Measurements from ENCODE around the gene CMTM6.
"Not testable (repeated sequence)": the region's sequence is repeated elsewhere in the genome, so short reads cannot be mapped to it uniquely, and the experiment has no call there.

CMTM6 gene

GRCh38 chr3:32443478-32443877, 59.2 kb downstream of the CMTM6 start:
- TF ChIP-seq GABPA (IDR thresholded peaks at IDR 0.05; ENCODE audit: low read depth), result no peak
- TF ChIP-seq CTCF (IDR thresholded peaks at IDR 0.05; ENCODE audit: insufficient read depth, low read length), result no peak
- no peak for TF ChIP-seq REST (IDR thresholded peaks at IDR 0.05; ENCODE audit: insufficient replicate concordance, low read depth)
- TF ChIP-seq SPI1 (IDR thresholded peaks at IDR 0.05; ENCODE audit: borderline replicate concordance, low read depth), result no peak
- no peak for TF ChIP-seq POLR2AphosphoS5 (IDR thresholded peaks at IDR 0.05; ENCODE audit: low read depth)
- Histone ChIP-seq H3K4me3 (replicated peaks; ENCODE audit: insufficient read depth, low read length) (no peak overlapping the region), H3K27ac (replicated peaks) (no peak overlapping the region), H3K27me3 (ENCODE audit: insufficient read depth, poor library complexity, severe bottlenecking) (no peaks in the 10 kb centered on the region)
- no peak for DNase-seq (ENCODE audit: low read depth in 1 of 2, low spot score in 1 of 2)

GRCh38 chr3:32442766-32443165, 59.9 kb downstream of the CMTM6 start:
- DNase-seq (ENCODE audit: low read depth in 1 of 2, low spot score in 1 of 2), result no peak
- no peak overlapping the region for H3K27ac ChIP-seq (replicated peaks)
- H3K4me3 ChIP-seq (replicated peaks; ENCODE audit: insufficient read depth, low read length), result no peak overlapping the region
- H3K27me3 ChIP-seq (ENCODE audit: insufficient read depth, poor library complexity, severe bottlenecking), result no peaks in the 10 kb centered on the region
- TF ChIP-seq POLR2AphosphoS5 (IDR thresholded peaks at IDR 0.05; ENCODE audit: low read depth) (no peak), REST (IDR thresholded peaks at IDR 0.05; ENCODE audit: insufficient replicate concordance, low read depth) (no peak), CTCF (IDR thresholded peaks at IDR 0.05; ENCODE audit: insufficient read depth, low read length) (no peak), SPI1 (IDR thresholded peaks at IDR 0.05; ENCODE audit: borderline replicate concordance, low read depth) (no peak), GABPA (IDR thresholded peaks at IDR 0.05; ENCODE audit: low read depth) (no peak)

GRCh38 chr3:32440611-32441350, 61.9 kb downstream of the CMTM6 start:
- H3K4me3 ChIP-seq (replicated peaks; ENCODE audit: insufficient read depth, low read length), result no peak overlapping the region
- TF ChIP-seq POLR2AphosphoS5 (IDR thresholded peaks at IDR 0.05; ENCODE audit: low read depth) (no peak), CTCF (IDR thresholded peaks at IDR 0.05; ENCODE audit: insufficient read depth, low read length) (no peak)
- no peak overlapping the region for H3K27ac ChIP-seq (replicated peaks)
- DNase-seq (ENCODE audit: low read depth in 1 of 2, low spot score in 1 of 2), result no peak
- H3K27me3 ChIP-seq (ENCODE audit: insufficient read depth, poor library complexity, severe bottlenecking), result no peaks in the 10 kb centered on the region

GRCh38 chr3:32439421-32439820, 63.2 kb downstream of the CMTM6 start:
- DNase-seq (ENCODE audit: low read depth in 1 of 2, low spot score in 1 of 2); H3K4me3 ChIP-seq (replicated peaks; ENCODE audit: insufficient read depth, low read length); H3K27ac ChIP-seq (replicated peaks); H3K27me3 ChIP-seq (ENCODE audit: insufficient read depth, poor library complexity, severe bottlenecking): not testable (repeated sequence)
